ENCODE results near the gene DHX34.

DNA sequence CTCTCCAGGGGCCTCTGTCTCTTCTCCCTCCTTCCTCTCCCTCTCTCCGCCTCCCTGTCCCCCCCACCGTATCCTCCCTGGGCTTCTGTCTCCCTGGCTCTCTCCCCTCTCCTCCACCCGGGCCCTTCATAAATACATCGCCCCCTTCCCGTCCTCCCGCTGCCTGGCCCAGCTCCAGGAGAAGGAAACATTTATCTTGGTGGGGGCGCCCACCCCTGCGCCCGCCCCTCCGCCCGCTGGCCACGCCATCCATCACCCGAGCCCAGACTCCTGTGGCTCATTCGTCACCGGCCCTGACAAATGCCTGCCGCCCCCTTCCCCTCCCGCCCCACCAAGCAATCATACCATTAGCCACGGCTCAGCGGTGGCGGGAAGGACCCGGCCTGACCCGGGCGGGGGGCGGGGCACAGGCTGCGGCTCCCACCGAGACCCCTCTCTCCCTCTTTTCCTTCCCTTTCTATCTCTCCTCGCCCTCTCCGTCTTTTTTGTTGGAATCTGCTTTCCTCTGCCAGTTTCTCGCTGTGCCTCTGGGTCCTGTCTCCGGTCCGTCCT is 72.8 kb downstream of the DHX34 start:
- no peak for TF ChIP-seq ZNF416 (tag by site-specific recombination; IDR thresholded peaks at IDR 0.05)
- TF ChIP-seq HOXD13 (CRISPR knock-in tag; IDR thresholded peaks at IDR 0.05; ENCODE audit: borderline replicate concordance) = no peak
- TF ChIP-seq, protein P1, sequence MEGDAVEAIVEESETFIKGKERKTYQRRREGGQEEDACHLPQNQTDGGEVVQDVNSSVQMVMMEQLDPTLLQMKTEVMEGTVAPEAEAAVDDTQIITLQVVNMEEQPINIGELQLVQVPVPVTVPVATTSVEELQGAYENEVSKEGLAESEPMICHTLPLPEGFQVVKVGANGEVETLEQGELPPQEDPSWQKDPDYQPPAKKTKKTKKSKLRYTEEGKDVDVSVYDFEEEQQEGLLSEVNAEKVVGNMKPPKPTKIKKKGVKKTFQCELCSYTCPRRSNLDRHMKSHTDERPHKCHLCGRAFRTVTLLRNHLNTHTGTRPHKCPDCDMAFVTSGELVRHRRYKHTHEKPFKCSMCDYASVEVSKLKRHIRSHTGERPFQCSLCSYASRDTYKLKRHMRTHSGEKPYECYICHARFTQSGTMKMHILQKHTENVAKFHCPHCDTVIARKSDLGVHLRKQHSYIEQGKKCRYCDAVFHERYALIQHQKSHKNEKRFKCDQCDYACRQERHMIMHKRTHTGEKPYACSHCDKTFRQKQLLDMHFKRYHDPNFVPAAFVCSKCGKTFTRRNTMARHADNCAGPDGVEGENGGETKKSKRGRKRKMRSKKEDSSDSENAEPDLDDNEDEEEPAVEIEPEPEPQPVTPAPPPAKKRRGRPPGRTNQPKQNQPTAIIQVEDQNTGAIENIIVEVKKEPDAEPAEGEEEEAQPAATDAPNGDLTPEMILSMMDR (tag by site-specific recombination; IDR thresholded peaks at IDR 0.05) = no peak
- TF ChIP-seq ZNF274 (IDR thresholded peaks at IDR 0.05; ENCODE audit: low read length) = no peak
- no peak for TF ChIP-seq ZNF274 (tag by site-specific recombination; IDR thresholded peaks at IDR 0.05; ENCODE audit: borderline replicate concordance)
- TF ChIP-seq, protein P2, sequence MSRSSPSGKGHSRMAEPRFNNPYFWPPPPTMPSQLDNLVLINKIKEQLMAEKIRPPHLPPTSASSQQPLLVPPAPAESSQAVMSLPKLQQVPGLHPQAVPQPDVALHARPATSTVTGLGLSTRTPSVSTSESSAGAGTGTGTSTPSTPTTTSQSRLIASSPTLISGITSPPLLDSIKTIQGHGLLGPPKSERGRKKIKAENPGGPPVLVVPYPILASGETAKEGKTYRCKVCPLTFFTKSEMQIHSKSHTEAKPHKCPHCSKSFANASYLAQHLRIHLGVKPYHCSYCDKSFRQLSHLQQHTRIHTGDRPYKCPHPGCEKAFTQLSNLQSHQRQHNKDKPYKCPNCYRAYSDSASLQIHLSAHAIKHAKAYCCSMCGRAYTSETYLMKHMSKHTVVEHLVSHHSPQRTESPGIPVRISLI (tag by site-specific recombination; IDR thresholded peaks at IDR 0.05) = no peak
- TF ChIP-seq TCF7L2 (IDR thresholded peaks at IDR 0.05; ENCODE audit: borderline replicate concordance, low read depth, low read length) = no peak
- TF ChIP-seq, protein P3, sequence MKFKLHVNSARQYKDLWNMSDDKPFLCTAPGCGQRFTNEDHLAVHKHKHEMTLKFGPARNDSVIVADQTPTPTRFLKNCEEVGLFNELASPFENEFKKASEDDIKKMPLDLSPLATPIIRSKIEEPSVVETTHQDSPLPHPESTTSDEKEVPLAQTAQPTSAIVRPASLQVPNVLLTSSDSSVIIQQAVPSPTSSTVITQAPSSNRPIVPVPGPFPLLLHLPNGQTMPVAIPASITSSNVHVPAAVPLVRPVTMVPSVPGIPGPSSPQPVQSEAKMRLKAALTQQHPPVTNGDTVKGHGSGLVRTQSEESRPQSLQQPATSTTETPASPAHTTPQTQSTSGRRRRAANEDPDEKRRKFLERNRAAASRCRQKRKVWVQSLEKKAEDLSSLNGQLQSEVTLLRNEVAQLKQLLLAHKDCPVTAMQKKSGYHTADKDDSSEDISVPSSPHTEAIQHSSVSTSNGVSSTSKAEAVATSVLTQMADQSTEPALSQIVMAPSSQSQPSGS (tag by site-specific recombination; IDR thresholded peaks at IDR 0.05; ENCODE audit: low read depth) = no peak
- no peak for TF ChIP-seq ZNF670 (tag by site-specific recombination; IDR thresholded peaks at IDR 0.05; ENCODE audit: low read depth)
- TF ChIP-seq ZNF473 (tag by site-specific recombination; IDR thresholded peaks at IDR 0.05) = no peak
- TF ChIP-seq ZNF707 (tag by site-specific recombination; IDR thresholded peaks at IDR 0.05) = no peak
- TF ChIP-seq, protein P4, sequence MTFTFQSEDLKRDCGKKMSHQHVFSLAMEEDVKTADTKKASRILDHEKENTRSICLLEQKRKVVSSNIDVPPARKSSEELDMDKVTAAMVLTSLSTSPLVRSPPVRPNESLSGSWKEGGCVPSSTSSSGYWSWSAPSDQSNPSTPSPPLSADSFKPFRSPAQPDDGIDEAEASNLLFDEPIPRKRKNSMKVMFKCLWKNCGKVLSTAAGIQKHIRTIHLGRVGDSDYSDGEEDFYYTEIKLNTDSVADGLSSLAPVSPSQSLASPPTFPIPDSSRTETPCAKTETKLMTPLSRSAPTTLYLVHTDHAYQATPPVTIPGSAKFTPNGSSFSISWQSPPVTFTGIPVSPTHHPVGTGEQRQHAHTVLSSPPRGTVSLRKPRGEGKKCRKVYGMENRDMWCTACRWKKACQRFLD (tag by site-specific recombination; IDR thresholded peaks at IDR 0.05) = no peak
- TF ChIP-seq ZNF350 (tag by site-specific recombination; IDR thresholded peaks at IDR 0.05) = no peak
